Neural cell (in vitro differentiated cells): ENCODE results near the gene SPI1. TPM values are rescaled to one million over a fixed set of nuclear protein-coding genes. Genes with fewer than 3 reads are reported as not detected.

Experiments used
- H2AFZ ChIP-seq: fragments of 200-600, 300-800 bp; sonication (generic), shearing (Covaris generic); 2 replicates; pipeline ENCODE4 v1.6.0; 2014; ENCODE audit warnings: low read depth, mild to moderate bottlenecking, antibody characterized with exemption, low read length, moderate library complexity
- H3F3A ChIP-seq: fragments of 200-600 bp; shearing (Covaris generic); 2 replicates; pipeline ENCODE4 v1.6.1; 2016; ENCODE audit warnings: mild to moderate bottlenecking, moderate library complexity, mixed read lengths, antibody characterized with exemption, low read length; ENCODE audit not compliant: insufficient read depth, poor library complexity, severe bottlenecking
- H3K27ac ChIP-seq: fragments of 200-600, 300-800 bp; sonication (generic), shearing (Covaris generic); 2 replicates; pipeline ENCODE4 v1.5.1; 2014; ENCODE audit warnings: mild to moderate bottlenecking, low read length, moderate library complexity
- H3K27me3 ChIP-seq: fragments of 300-800, 200-600 bp; sonication (generic), shearing (Covaris generic); 2 replicates; pipeline ENCODE4 v1.6.0; 2014; ENCODE audit warnings: mild to moderate bottlenecking, low read depth, low read length, moderate library complexity; ENCODE audit not compliant: insufficient read depth
- H3K36me3 ChIP-seq: fragments of 300-800, 200-600 bp; sonication (generic), shearing (Covaris generic); 2 replicates; pipeline ENCODE4 v1.5.1; 2014; ENCODE audit warnings: mild to moderate bottlenecking, antibody characterized with exemption, low read length, moderate library complexity; ENCODE audit not compliant: insufficient read depth
- H3K4me2 ChIP-seq: fragments of 300-800, 200-600 bp; sonication (generic), shearing (Covaris generic); 2 replicates; pipeline ENCODE4 v1.6.0; 2014; ENCODE audit warnings: mild to moderate bottlenecking, low read length
- H3K4me3 ChIP-seq: fragments of 300-800, 200-600 bp; sonication (generic), shearing (Covaris generic); 2 replicates; pipeline ENCODE4 v1.5.1; 2014; ENCODE audit warnings: mild to moderate bottlenecking, low read length, moderate library complexity
- H3K79me2 ChIP-seq: fragments of 200-600 bp; shearing (Covaris generic); replicated peaks from 2 replicates; pipeline ENCODE4 v1.6.0; 2014; ENCODE audit warnings: mild to moderate bottlenecking, low read length, moderate library complexity; ENCODE audit not compliant: insufficient read depth
- H3K9ac ChIP-seq: fragments of 300-800, 200-600 bp; sonication (generic), shearing (Covaris generic); 2 replicates; pipeline ENCODE4 v1.6.1; 2016; ENCODE audit warnings: mild to moderate bottlenecking, low read length, mixed read lengths
- H3K9me2 ChIP-seq: fragments of 200-600 bp; shearing (Covaris generic); 2 replicates; pipeline ENCODE4 v1.6.1; 2016; ENCODE audit warnings: mild to moderate bottlenecking, low read length, mixed read lengths; ENCODE audit not compliant: insufficient read depth
- H3K9me3 ChIP-seq: fragments of 200-600, 300-800 bp; sonication (generic), shearing (Covaris generic); 2 replicates; pipeline ENCODE4 v1.6.1; 2016; ENCODE audit warnings: mild to moderate bottlenecking, mixed run types, low read length, moderate library complexity, mixed read lengths
- H4K20me1 ChIP-seq: fragments of 200-600 bp; shearing (Covaris generic); 2 replicates; pipeline ENCODE4 v1.6.1; 2016; ENCODE audit warnings: mild to moderate bottlenecking, mixed run types; ENCODE audit not compliant: insufficient read depth
- EP300 ChIP-seq: fragments of 450-650 bp; conservative IDR thresholded peaks from 2 replicates; pipeline ENCODE4 v1.6.1; 2014; ENCODE audit warnings: antibody characterized with exemption, mild to moderate bottlenecking, moderate library complexity; ENCODE audit not compliant: poor library complexity, severe bottlenecking
- EZH2 ChIP-seq: fragments of 200-600, 300-800 bp; shearing (Covaris generic), sonication (generic); IDR thresholded peaks from 2 replicates; pipeline ENCODE4 v1.6.1; 2014; ENCODE audit warnings: antibody characterized with exemption, low read length, borderline replicate concordance, mild to moderate bottlenecking; ENCODE audit not compliant: insufficient read depth, poor library complexity, severe bottlenecking
- MXI1 ChIP-seq: fragments of 450-650 bp; conservative IDR thresholded peaks from 2 replicates; pipeline ENCODE4 v1.6.1; 2014; ENCODE audit warnings: antibody characterized with exemption, mild to moderate bottlenecking; ENCODE audit not compliant: poor library complexity, severe bottlenecking
- POLR2AphosphoS5 ChIP-seq: IDR thresholded peaks from 2 replicates; pipeline ENCODE4 v1.6.1; 2012
- RAD21 ChIP-seq: fragments of 450-650 bp; conservative IDR thresholded peaks from 2 replicates; pipeline ENCODE4 v1.6.1; 2014; ENCODE audit warnings: antibody characterized with exemption, mild to moderate bottlenecking, moderate library complexity
- REST ChIP-seq: IDR thresholded peaks from 2 replicates; pipeline ENCODE4 v1.6.1; 2012; ENCODE audit warnings: borderline replicate concordance
- SMC3 ChIP-seq: fragments of 450-650 bp; conservative IDR thresholded peaks from 2 replicates; pipeline ENCODE4 v1.6.1; 2014; ENCODE audit warnings: antibody characterized with exemption, mild to moderate bottlenecking, moderate library complexity; ENCODE audit not compliant: poor library complexity
- TAF1 ChIP-seq: IDR thresholded peaks from 2 replicates; pipeline ENCODE4 v1.6.1; 2012; ENCODE audit warnings: low read depth
- polyA plus RNA-seq: library from polyadenylated mRNA; depleted of rRNA; stranded (reverse); fragments of >200 nt; gene quantifications from 2 replicates; pipeline ENCODE4 v1.2.3, GENCODE V29; 2014
- TF ChIP-seq, protein P1 (sequence below): fragments of 450-650 bp; IDR thresholded peaks from 2 replicates; pipeline ENCODE4 v1.5.1; 2014; ENCODE audit warnings: antibody characterized with exemption, mild to moderate bottlenecking, moderate library complexity; ENCODE audit not compliant: poor library complexity, severe bottlenecking

Gene SPI1
- polyA plus RNA-seq, 1 donor from 2014 or later: not detected

GRCh38 chr11:47347137-47347536, 31.2 kb downstream of the SPI1 start:
- Histone ChIP-seq H3K9ac (no peak overlapping the region), H3F3A (no peaks in the 10 kb centered on the region), H3K27ac (no peak overlapping the region), H3K79me2 (no peaks in the 10 kb centered on the region), H2AFZ (no peak overlapping the region), H3K4me2 (no peak overlapping the region), H3K9me2 (no peaks in the 10 kb centered on the region), H3K9me3 (no peaks in the 10 kb centered on the region), H3K4me3 (no peak overlapping the region), H4K20me1 (no peaks in the 10 kb centered on the region), H3K36me3 (no peaks in the 10 kb centered on the region), H3K27me3 (no peaks in the 10 kb centered on the region)
- TF ChIP-seq REST (no peak), MXI1 (no peak), EZH2 (no peak), SMC3 (no peak), EP300 (no peak)
- TF ChIP-seq, protein P1, sequence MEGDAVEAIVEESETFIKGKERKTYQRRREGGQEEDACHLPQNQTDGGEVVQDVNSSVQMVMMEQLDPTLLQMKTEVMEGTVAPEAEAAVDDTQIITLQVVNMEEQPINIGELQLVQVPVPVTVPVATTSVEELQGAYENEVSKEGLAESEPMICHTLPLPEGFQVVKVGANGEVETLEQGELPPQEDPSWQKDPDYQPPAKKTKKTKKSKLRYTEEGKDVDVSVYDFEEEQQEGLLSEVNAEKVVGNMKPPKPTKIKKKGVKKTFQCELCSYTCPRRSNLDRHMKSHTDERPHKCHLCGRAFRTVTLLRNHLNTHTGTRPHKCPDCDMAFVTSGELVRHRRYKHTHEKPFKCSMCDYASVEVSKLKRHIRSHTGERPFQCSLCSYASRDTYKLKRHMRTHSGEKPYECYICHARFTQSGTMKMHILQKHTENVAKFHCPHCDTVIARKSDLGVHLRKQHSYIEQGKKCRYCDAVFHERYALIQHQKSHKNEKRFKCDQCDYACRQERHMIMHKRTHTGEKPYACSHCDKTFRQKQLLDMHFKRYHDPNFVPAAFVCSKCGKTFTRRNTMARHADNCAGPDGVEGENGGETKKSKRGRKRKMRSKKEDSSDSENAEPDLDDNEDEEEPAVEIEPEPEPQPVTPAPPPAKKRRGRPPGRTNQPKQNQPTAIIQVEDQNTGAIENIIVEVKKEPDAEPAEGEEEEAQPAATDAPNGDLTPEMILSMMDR: no peak

- no peak overlapping the region for H3K9ac ChIP-seq
- H3K36me3 ChIP-seq: no peaks in the 10 kb centered on the region
- no peak overlapping the region for H3K4me3 ChIP-seq
- TF ChIP-seq TAF1 (no peak), EP300 (no peak), EZH2 (no peak), MXI1 (no peak), POLR2AphosphoS5 (no peak), REST (no peak), RAD21 (no peak), SMC3 (no peak)
- TF ChIP-seq, protein P1: no peak
- H3K4me2 ChIP-seq: no peak overlapping the region
- no peaks in the 10 kb centered on the region for H3K27me3 ChIP-seq
- H4K20me1 ChIP-seq: no peaks in the 10 kb centered on the region
- H3F3A ChIP-seq: no peaks in the 10 kb centered on the region
- H3K9me3 ChIP-seq: no peaks in the 10 kb centered on the region
- no peak overlapping the region for H3K27ac ChIP-seq
- H2AFZ ChIP-seq: no peak overlapping the region
- H3K9me2 ChIP-seq: no peaks in the 10 kb centered on the region
- H3K79me2 ChIP-seq: no peaks in the 10 kb centered on the region
Measured at GRCh38 chr11:47345890-47346563, 32.3 kb downstream of the SPI1 start.
